HG03354 (cell line): ENCODE measurements around the gene CDSN.
"Not testable (repeated sequence)": the region's sequence is repeated elsewhere in the genome, so short reads cannot be mapped to it uniquely, and the experiment has no call there.

Experiments used
- ATAC-seq: cut with Tn5 transposase; IDR thresholded peaks from one replicate; pipeline ENCODE4 v1.9.1; 2021; ENCODE audit warnings: mild to moderate bottlenecking; ENCODE audit not compliant: unreplicated experiment, poor library complexity, severe bottlenecking

CDSN gene, protein sequence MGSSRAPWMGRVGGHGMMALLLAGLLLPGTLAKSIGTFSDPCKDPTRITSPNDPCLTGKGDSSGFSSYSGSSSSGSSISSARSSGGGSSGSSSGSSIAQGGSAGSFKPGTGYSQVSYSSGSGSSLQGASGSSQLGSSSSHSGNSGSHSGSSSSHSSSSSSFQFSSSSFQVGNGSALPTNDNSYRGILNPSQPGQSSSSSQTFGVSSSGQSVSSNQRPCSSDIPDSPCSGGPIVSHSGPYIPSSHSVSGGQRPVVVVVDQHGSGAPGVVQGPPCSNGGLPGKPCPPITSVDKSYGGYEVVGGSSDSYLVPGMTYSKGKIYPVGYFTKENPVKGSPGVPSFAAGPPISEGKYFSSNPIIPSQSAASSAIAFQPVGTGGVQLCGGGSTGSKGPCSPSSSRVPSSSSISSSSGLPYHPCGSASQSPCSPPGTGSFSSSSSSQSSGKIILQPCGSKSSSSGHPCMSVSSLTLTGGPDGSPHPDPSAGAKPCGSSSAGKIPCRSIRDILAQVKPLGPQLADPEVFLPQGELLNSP

DNA sequence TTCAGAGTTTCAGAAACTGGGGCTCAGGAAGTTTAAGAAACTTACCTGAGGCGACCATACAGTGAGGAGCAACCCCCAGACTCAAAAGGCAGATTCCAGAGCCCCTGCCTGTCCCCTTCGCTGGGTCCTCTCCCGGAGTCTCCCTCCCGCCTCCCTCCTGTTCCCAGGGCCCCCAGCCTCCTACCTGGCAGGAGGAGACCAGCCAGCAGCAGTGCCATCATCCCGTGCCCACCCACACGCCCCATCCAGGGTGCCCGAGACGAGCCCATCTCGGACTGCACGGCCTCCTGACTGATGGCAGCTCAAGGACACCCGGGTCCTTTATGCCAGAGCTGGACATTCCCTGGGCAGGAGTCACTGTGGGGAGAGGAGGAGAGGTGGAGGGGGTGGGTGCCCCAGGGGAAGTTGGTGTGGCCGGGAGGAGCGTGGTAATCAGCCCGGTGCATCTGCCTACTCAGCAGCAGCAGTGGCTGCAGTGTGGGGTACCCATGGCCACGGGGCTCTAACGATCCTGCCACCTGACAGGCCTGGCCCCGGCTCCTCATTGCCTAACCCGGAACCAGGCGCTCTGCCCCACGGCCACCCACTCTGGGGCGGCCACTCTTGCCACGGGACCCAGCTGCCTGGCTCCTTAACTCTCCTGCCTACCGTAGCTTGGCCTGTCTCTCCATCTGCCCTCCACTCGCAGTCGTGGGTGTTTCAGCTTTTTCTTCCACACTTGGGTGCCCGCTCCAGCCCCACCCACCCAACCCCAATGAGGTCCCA, at the start of gene CDSN:
Gene CDSN, minus strand, starts transcription at position 296 of the 765 bp plus-strand sequence. Its CDS starts 27 bp downstream, at position 269.
- ATAC-seq: no peak

DNA sequence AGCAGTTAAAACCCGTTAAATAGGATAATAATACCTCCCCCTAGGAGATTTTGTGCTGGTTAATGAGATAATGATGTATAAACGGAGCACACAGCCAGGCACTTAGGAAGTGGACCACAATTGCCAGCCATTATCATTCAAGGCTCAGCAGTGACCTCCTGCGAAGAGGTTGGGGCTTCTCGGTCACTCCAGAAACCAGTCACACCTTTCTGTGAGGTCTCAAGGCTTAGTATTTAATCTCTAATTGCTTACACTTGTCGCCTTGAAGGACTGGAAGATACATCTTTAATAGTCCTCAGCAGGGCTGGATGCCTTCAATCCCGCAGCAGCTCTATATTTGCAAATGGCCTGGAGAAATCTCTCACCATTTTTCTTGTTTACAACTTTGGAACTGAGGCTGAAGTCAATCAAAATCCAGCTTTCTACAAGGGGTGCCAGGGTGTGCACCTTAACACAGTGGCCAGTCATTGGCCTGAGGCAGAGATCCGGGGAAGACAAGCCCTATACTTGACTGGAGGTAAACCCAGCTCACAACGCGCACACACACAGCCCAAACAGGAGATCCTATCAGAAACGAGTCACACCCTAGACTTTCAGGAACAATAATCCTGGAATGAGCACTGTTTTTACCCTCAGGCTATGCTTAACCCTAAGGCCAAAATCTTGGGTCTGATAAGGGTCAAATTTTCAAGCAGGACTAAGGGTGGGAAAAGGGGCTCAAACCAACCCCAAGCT, 49.0 kb upstream of the CDSN start:
- no peak for ATAC-seq

DNA sequence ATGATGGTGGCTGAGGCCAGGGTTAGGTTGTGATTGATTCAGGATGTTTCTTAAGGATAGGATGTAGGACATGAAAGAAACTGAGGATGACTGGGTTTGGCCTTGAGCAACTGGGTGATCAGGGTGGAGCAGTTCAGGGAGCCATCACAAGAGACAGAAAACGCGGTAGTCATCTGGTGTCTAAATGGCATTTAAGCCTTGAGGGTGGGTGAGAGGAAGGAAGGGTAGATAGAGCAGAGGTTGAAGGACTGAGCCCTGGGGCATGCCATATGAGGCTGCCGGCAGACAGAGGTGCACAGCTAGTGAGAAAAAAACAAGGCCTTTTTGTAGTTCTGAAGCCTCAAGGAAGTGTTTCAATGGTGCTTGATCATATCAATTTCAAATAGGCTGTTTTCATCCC, 48.4 kb upstream of the CDSN start:
- ATAC-seq: no peak

DNA sequence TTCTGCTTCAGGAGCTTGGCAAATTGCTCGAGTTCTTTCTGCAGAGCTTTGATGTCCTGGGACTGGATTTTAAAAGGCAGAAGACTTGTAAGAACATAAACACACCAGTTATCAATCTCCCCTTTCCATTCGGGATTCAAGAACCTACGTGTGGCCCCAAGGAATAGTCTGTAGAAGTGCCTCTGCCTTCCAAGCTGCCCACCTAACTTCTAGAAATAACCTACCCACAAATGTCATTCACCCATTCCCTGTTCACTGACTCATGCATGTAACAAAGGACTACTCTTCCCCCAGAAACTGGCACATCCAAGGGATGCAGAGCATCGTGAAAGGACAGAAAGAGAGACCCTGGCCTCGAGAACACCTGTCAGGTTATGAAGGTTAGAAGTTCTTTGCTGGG, 45.7 kb upstream of the CDSN start:
- no peak for ATAC-seq

DNA sequence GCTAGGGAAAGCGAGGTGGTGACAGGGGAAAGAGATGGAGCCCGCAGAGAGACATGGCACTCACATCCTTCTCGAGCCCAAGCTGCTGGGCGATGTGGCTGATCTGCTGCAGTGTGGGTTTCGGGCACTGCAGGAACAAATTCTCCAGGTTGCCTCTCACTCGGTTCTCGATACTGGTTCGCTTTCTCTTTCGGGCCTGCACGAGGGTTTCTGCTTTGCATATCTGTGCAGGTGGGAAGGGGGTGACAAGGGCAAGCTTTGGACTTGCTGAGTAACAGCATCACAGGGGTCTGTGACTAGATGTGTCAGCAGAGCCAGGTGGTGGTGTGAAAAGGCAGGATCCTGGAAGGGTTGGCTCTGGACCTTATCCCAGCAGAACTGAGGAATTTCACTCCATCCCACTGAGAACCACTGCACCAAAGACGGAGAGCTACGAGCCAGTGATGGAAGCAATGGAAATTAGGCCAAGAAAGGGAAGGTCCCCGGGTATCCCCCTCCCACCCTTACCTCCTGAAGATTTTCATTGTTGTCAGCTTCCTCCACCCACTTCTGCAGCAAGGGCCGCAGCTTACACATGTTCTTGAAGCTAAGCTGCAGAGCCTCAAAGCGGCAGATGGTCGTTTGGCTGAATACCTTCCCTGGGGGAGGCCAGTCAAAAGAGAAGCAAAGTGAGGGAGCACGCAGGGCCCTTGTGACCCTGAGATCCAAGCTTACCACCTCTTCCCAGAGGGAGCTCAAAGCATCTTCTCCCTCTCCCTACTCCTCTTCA, 45.0 kb upstream of the CDSN start:
- peak; percentile 85 for ATAC-seq

DNA sequence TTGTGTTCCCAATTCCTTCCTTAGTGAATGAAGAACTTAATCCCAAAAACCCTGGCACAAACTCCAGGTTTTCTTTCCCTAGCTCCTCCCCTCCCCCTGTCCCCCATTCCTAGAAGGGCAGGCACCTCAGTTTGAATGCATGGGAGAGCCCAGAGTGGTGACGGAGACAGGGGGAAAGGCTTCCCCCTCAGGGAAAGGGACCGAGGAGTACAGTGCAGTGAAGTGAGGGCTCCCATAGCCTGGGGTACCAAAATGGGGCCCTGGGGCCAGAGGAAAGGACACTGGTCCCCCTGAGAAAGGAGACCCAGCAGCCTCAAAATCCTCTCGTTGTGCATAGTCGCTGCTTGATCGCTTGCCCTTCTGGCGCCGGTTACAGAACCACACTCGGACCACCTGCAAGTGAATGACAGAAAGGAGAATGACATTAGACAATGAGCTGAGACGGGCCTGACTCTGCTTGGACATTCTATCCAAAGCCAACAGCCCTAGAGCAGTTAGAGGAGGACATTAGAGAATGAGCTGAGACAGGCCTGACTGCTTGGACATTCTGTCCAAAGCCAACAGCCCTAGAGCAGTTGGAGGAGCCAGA, 44.3 kb upstream of the CDSN start:
- ATAC-seq: not testable (repeated sequence)

DNA sequence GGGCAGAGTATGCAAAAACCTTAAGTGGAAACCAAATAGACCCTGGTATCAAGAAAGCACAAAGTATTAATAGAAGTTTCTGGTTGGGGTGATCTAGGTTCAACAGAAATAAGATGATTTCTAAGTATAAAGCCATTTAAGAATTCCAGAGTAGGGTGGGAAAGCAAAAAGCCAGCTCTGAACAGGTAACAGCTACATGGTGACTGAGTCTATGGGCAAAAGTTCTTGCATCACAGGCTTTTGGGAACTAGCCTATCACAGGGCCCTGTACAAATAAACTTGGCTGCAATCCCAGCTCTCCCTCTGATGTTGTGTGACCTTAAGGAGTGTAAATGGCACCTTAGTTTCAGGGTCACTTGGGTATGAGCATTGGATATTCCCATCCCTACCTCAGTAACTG, 43.7 kb upstream of the CDSN start:
- no peak for ATAC-seq

DNA sequence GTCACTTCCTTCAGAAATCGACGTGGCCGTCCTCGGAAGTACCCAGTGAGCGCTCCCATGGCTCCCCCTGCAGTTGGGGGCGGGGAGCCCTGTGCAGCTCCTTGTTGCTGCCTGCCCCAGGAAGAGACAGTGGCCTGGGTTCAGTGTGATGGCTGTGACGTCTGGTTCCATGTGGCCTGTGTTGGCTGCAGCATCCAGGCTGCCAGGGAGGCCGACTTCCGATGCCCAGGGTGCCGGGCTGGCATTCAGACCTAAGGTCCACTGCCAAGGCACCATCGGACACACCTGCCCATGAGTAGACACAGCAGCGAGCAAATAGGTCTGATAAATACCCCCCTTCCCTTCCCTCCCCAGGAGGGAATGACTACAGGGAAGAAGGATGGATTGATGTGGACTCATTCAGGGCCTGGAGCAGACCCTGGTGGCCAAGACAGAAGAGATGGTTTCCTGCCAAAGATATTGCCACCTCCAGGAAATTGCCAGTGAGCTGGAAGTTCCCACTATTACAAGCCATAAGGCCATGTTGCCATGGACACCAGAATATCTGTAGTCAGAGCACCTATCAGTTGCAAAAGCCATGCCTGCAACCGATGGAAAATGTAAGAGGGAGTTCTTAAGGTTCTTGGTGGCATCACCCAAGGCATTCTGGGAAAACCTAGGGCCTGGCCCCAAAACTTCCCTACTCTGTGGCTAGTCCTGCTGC, 42.4 kb upstream of the CDSN start:
- ATAC-seq: no peak

DNA sequence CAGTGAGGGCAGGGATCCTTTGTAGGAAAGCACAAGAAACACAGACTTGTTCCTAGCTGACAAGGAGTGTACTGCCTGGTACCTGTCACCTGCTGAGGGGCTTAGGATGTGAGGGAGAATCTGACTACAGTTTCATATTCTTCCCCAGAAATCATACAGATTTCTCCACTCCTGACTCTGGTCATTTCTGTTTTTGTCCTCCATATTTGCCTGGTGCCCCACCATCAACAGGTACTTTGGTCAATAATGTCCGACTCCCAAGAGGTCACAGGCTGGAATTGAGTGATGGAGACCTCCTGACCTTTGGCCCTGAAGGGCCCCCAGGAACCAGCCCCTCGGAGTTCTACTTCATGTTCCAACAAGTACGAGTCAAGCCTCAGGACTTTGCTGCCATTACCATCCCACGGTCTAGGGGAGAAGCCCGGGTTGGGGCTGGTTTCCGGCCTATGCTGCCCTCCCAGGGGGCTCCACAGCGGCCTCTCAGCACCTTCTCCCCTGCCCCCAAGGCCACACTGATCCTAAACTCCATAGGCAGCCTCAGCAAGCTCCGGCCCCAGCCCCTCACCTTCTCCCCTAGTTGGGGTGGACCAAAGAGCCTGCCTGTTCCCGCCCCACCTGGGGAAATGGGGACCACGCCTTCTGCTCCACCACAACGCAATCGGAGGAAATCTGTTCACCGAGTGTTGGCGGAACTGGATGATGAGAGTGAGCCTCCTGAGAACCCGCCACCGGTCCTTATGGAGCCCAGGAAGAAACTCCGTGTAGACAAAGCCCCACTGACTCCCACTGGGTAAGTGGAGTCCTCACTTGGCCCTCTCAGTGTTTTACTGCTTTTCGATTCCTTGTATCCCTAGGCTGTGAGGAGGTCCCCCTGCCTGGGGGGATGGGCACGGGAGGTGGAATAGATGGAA, 41.2 kb upstream of the CDSN start:
- no peak for ATAC-seq

DNA sequence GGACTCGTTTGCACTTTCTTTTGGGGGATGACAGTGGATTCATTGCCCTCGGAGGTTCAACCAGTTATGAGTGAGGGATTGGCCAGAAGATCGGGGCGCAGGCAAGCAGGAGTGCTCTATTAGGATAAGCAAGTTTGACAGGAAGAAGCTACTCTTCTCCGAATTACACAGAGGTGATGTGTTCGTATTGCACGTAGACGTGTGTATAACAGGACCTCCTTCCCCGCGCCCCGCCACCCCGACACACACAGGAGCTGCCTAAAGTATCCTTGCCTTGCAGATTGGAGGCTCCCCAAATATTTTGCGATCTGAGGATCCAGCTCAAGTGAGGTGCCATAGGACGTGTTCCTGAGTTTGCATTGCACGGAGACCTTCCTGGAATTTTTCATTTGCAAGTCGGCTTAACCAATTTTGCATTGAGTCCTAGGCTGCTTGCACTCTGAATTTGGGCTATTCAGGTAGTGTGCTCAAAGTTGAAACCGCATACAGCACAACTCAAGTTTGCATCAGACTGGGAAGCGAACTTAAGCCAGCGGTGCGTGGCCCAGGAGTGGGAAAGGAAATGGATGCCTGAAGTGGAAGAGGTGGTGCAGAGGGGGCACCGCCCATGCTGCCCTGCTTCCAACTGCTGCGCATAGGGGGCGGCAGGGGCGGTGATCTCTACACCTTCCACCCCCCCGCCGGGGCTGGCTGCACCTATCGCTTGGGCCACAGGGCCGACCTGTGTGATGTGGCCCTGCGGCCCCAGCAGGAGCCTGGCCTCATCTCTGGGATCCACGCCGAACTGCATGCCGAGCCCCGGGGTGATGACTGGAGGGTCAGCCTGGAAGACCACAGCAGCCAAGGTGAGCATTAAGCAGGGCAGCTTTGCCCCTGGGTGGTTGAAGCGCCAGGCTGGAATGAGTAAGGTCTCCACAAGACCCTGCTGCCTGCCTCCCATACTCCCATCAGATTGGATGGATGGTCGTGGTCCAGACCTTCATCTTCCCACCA, 38.9 kb upstream of the CDSN start:
- ATAC-seq: no peak

DNA sequence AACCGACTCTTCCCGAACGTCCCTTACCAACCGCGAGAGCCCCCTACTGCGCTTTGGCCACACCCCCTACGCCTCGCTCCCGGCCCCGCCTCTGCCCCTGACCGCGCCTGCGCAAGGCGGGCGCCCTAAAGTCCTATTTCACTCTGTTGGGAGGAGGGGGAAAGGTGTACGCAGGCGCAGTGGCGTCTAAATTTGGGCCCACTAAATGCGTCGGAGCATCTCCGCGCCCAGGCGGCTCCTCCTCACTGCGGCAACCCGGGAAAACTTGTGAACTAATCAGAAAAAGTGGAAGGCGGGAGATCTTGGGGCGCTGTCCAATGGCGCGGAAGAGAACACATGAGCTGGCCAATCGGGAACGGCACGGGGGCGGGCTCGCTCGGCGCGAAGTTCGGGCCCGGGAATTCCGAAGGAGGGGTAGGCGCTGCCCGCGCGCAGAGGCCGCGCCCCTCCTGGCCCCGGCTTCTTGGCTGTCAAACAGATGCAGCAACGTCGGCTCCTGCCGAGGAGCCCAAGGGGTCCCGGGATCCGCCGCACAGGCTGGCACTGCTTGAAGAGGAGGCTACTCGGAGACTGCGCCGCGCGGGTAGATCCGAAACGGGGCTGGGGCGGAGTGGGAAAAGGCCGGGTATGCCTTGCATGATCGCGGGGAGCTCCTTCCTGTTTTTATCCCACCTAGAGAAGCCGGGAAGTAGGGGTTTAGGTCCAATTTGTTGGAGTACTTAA, 38.1 kb upstream of the CDSN start, which contains the start of gene TCF19:
Gene TCF19, plus strand, starts transcription at position 450 of the 723 bp plus-strand sequence. CDS start 881 bp downstream, outside the sequence.
- peak; percentile 89 for ATAC-seq

DNA sequence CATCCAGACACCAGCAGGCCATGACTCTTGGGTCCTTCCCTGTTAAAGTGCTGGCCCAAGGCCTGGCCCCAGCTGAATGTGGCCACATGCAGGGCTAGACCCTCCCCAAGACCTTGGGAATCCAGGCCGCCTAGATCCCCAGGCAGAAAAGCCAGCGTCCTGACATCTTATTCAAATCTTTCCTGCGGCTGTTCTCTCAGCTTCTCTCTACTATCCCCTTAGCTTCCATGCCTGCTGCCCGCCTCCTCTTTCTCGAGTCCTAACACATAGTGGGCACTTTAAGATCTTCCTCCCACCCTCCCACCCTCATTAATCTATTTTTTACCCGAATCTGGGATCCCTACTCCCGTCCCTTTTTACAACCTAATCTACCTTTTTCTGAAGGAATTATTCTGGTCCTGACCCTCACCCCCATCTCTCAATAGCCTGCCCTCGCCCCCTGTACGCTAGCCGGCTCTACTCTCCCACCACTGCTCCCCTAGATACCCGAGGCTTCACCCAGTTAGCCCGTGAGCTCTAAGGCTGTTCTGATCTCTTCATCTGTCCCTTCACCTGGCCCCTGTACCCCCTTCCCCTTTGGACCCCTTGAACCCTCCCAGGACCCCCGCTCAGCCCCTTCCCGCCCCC, 37.4 kb upstream of the CDSN start, which contains the start of gene CCHCR1:
Gene CCHCR1, minus strand, starts transcription at position 290 of the 627 bp plus-strand sequence. Its CDS starts 202 bp downstream, at position 88.
- no peak for ATAC-seq

DNA sequence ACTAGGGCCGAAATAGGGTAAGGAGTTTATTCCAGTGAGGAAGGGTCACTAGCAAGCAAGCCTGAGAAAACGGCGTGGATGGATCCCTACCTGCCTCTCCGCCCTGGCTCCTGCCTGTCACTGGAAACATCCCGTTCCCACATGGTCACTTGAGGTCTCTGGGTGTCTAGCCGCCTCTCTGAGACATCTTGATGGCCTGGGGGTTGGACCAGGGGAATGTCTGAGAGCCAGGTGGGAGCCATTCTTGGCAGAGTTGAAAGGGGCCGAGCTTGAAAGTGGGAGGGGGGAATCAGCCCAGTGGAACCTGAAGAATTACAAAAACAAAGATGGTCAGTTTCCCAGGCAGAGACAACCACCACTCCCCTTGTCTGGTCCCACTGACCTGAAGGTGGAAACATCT, 36.4 kb upstream of the CDSN start:
- ATAC-seq: no peak

DNA sequence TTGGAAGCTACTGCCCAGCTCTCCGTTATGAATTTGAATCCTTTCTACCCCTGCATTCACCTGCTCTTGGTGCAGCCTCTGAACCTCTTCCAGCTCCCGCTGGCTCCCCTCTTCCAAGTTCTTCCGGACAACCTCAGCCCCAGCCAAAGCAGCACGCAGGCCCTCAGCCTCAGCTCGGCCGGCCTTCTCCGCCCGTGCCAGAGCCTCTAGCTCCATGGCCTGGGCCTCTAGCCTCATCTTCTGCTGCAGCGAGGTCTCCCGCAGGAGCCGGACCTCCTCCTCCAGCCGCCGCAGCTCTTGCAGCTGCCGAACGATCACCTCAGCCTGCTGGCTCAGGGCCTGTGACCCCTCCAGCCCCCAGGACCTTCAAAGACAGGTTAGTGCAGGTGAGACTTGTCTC, 34.2 kb upstream of the CDSN start:
- no peak for ATAC-seq

DNA sequence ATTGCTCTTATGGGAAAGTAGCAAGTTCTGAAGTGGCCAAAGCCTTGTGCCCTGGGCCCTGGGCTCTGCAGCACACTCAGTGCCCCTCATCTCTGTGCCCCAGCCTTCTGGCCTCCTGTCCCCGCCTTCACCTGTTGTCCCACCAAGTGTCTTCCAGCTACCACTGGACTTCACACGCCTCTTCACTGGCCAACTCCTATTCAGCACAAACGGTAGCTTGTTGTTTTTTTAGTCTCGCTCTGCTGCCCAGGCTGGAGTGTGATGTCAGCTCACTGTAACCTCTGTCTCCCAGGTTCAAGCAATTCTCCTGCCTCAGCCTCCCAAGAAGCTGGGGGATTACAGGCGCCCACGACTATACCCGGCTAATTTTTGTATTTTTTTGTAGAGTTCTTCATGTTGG, 32.5 kb upstream of the CDSN start:
- ATAC-seq: no peak
